Small intestine (tissue), 7 donors: ENCODE measurements around the gene RPEL1. TPM values are rescaled to one million over a fixed set of nuclear protein-coding genes. Genes with fewer than 3 reads are reported as not detected.
A peak's percentile ranks its signal among the peaks of the same experiment; 100 is the strongest.
"Not testable (repeated sequence)": the region's sequence is repeated elsewhere in the genome, so short reads cannot be mapped to it uniquely, and the experiment has no call there.

Experiments used
- DNase-seq, 2 donors: peaks; one replicate each; pipeline versions ENCODE4 v3.0.0 to v3.0.0-alpha.2; 2013
- FAIRE-seq: peaks from 2 replicates; lab custom pipeline; 2012; peaks lifted over from hg19 to GRCh38; lab: Jason Lieb, UNC
- H3K27ac ChIP-seq, 3 donors: one replicate each; pipeline ENCODE4 v1.5.1; 2013; ENCODE audit warnings: low read length in 2 of 3, mild to moderate bottlenecking in 2 of 3, control low read depth in 1 of 3, inconsistent platforms in 1 of 3, low read depth in 1 of 3, moderate library complexity in 1 of 3
- H3K27me3 ChIP-seq, 3 donors: one replicate each; pipeline ENCODE4 v1.6.1; 2013; ENCODE audit warnings: low read length in 3 of 3, inconsistent platforms in 1 of 3; ENCODE audit not compliant: control insufficient read depth in 3 of 3, insufficient read depth in 3 of 3
- H3K36me3 ChIP-seq, 3 donors: one replicate each; pipeline ENCODE4 v1.6.1; 2013; ENCODE audit warnings: low read length in 3 of 3, inconsistent platforms in 1 of 3, low read depth in 1 of 3, mild to moderate bottlenecking in 1 of 3, moderate library complexity in 1 of 3; ENCODE audit not compliant: control insufficient read depth in 3 of 3, insufficient read depth in 2 of 3
- H3K4me1 ChIP-seq, 3 donors: one replicate each; pipeline ENCODE4 v1.6.1; 2013; ENCODE audit warnings: low read length in 2 of 3, inconsistent platforms in 1 of 3, low read depth in 1 of 3, mild to moderate bottlenecking in 1 of 3, moderate library complexity in 1 of 3; ENCODE audit not compliant: control insufficient read depth in 3 of 3, insufficient read depth in 2 of 3
- H3K4me3 ChIP-seq, 3 donors: one replicate each; pipeline ENCODE4 v1.5.1; 2013; ENCODE audit warnings: low read length in 3 of 3, control low read depth in 1 of 3, inconsistent platforms in 1 of 3, low read depth in 1 of 3, mild to moderate bottlenecking in 1 of 3, moderate library complexity in 1 of 3
- H3K9me3 ChIP-seq, 2 donors: one replicate each; pipeline ENCODE4 v1.6.1; 2013; ENCODE audit warnings: low read depth in 1 of 2, low read length in 1 of 2; ENCODE audit not compliant: control insufficient read depth in 2 of 2, insufficient read depth in 1 of 2
- WGBS, 3 donors: extraction: QIAGEN DNeasy Blood & Tissue Kit; methylation state at CpG; one replicate each; pipeline ENCODE4 v1.1.7; 2013; 5-methylcytosine and 5-hydroxymethylcytosine counted together
- polyA plus RNA-seq, 4 donors: library from polyadenylated mRNA; stranded (reverse) in 3 of 4; unstranded in 1 of 4; fragments of 200-250 nt in 3 of 4; fragments of 120-200 nt in 1 of 4; gene quantifications; one replicate each; pipeline versions ENCODE4 v1.2.1 to v1.2.3, GENCODE V29; 2013
- donor health status: healthy with polysubstance abuse.
- donor health status: control.
- donor health status: control.
- donor health status: Bipolar disorder and iron deficiency.
- donor health status: healthy.

The RPEL1 gene
- polyA plus RNA-seq, 4 donors = 0.01 to 0.09 TPM; not detected in 2

DNA sequence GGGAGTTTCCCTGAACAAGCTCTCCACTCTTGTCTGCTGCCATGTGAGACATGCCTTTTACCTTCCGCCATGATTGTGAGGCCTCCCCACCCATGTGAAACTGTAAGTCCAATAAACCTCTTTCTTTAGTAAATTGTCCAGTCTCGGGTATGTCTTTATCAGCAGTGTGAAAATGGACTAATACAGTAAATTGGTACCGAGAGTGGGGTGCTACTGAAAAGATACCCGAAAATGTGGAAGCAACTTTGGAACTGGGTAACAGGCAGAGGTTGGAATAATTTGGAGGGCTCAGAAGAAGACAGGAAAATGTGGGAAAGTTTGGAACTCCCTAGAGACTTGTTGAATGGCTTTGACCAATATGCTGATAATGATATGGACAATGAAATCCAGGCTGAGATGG lies 13.2 kb downstream of the RPEL1 start:
- not testable (repeated sequence) for H3K9me3 ChIP-seq, DNase-seq, H3K27me3 ChIP-seq, H3K4me3 ChIP-seq, FAIRE-seq, H3K27ac ChIP-seq, H3K4me1 ChIP-seq, H3K36me3 ChIP-seq
- 88 to 93% (median 91%) methylated on average over 4 of the region's 4 CpGs for WGBS, 3 donors

DNA sequence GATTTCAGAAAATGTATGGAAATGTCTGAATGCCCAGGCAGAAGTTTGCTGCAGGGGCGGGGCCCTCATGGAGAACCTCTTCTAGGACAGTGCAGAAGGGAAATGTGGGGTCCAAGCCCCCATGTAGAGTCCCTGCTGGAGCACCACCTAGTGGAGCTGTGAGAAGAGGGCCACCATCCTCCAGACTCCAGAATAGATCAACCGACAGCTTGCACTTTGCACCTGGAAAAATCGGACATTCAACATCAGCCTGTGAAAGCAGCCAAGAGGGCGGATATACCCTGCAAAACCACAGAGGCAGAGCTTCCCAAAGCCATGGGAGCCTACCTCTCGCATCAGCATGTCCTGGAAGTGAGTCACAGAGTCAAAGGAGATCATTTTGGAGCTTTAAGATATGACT lies 14.3 kb downstream of the RPEL1 start:
- WGBS, 3 donors = 89 to 90% (median 89%) methylated on average over 5 of the region's 5 CpGs
- H3K36me3 ChIP-seq = no peaks in the 10 kb centered on the region
- DNase-seq = no peak
- H3K4me1 ChIP-seq = no peaks in the 10 kb centered on the region
- no peak overlapping the region for H3K27ac ChIP-seq
- peaks cover 0 to 2% (median 0%) of the 10 kb centered on the region in 3 donors for H3K27me3 ChIP-seq
- no peak for FAIRE-seq
- no peak overlapping the region for H3K4me3 ChIP-seq
- peaks cover 0 to 9% of the 10 kb centered on the region in 2 donors for H3K9me3 ChIP-seq

DNA sequence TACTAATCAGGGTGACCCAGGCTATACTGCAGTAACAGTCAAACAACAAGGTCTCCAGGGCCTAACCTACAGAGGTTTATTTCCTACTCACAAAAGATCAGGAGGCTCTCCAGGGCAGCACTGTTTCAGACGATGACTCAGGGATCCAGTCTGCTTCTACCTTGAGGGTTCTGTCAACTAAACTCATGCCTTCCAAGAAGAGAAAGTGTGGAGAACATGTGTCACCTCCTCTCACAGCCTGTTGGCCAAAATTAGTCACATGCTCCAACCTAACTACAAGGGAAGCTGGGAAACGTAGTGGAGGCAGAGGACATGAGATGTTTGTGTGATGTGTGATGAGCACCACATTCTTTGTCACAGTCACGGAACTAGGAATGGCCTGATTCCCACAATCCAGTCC lies 16.5 kb downstream of the RPEL1 start:
- FAIRE-seq (no peak), DNase-seq (no peak)
- Histone ChIP-seq H3K4me3 (no peak overlapping the region), H3K27ac (no peak overlapping the region), H3K4me1 (no peaks in the 10 kb centered on the region), H3K27me3 (peaks cover 0 to 6% (median 0%) of the 10 kb centered on the region in 3 donors), H3K36me3 (no peaks in the 10 kb centered on the region), H3K9me3 (peaks cover 0 to 9% of the 10 kb centered on the region in 2 donors)
- WGBS, 3 donors = 70 to 79% (median 76%) methylated on average over 3 of the region's 3 CpGs

DNA sequence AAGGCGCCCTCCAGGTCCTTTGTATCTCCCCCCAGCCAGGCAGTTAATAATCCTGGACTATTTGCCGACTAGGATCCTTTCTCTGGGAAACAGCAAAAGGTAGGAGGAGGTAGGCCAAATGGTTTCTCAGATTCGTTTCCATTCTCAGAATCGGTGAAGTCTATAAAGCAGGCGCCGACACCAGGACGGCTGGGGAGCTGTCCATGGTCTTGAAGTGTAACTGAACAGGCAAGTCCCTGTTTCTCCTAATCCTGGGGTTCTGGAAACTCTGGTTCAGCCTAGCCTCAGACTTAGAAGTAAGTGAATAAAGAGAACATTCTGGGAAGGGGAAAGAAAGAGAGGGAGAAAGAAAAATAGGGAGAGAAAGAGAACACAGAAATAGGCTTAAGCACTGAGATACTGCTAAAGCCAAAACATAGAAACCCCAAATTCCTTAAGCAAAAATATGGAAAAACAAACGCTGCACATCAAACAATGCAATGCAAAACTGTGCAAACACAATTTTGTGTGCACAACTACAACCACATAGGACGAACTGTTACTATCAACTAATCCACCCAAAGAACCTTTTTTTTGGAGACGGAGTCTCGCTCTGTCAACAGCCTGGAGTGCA lies 20.1 kb downstream of the RPEL1 start:
- Histone ChIP-seq H3K36me3 (no peaks in the 10 kb centered on the region), H3K4me1 (no peaks in the 10 kb centered on the region), H3K4me3 (no peak overlapping the region), H3K9me3 (no peaks in the 10 kb centered on the region), H3K27me3 (peaks cover 0 to 6% (median 0%) of the 10 kb centered on the region in 3 donors), H3K27ac (no peak overlapping the region)
- WGBS, 3 donors = 31 to 35% (median 32%) methylated on average over 11 of the region's 11 CpGs
- FAIRE-seq = no peak
- peak; percentile 47 to 83 for DNase-seq

DNA sequence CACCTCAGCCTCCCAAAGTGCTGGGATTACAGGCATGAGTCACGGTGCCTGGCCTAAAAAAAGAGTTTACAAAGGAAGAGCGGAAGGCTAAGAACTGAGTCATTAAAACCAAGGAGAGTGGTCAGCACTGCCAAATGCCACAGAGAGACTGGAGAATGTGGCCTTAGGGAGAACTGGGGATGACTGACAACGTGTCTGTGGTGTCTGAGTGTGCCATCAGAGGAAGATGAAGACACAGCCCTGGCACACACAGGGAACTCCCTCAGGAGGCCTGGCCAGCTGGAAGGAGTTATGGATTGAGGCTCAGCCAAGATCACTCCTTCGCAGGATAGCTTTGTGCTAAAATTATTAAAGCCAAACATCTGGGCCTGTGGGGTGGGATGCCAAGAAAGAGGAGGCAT lies 27.4 kb downstream of the RPEL1 start:
- peaks cover 0 to 4% (median 0%) of the 10 kb centered on the region in 3 donors for H3K4me1 ChIP-seq
- no peak overlapping the region for H3K4me3 ChIP-seq
- WGBS, 3 donors = 54 to 66% (median 60%) methylated on average over 4 of the region's 4 CpGs
- no peaks in the 10 kb centered on the region for H3K36me3 ChIP-seq
- no peak overlapping the region for H3K27ac ChIP-seq
- DNase-seq = no peak
- no peak for FAIRE-seq
- H3K27me3 ChIP-seq = peaks cover 16 to 30% (median 20%) of the 10 kb centered on the region in 3 donors
- peaks cover 0 to 3% of the 10 kb centered on the region in 2 donors for H3K9me3 ChIP-seq

DNA sequence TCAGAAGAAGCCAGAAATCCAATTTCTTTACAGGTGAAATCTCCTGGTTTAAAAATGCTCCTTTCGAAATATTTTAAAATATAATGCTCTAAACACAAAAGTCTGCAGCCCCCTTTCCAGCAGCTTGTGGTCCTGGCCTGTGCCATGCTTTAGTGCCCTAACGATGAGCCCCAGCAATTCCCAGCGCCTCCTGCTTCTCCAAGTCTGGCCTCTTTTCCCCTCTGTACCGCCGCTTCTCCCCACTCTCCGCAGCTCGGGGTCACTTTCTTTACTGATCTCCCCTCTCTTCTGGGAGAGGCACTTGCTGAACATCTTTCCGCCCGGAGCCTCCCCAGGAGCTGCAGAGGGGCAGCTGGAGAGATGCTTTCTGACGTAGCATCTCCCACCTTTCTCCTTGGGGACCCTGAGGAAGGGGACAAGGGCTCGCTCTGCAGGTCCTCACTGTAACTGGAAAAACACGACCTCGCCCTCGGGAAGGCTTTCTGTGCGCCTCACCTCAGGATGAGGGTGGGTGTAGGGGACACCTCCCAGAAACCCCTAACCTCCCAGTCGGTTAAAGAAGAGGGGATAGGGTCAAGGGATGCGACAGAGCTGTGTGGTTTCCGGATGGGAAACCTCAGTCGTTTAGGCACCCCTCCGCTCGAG lies 30.7 kb downstream of the RPEL1 start:
- peaks cover 21 to 54% (median 26%) of the 10 kb centered on the region in 3 donors for H3K27me3 ChIP-seq
- peak overlapping the region in 1 of 3 donors; percentile 15 for H3K4me3 ChIP-seq
- H3K36me3 ChIP-seq = no peaks in the 10 kb centered on the region
- no peak overlapping the region for H3K27ac ChIP-seq
- H3K4me1 ChIP-seq = peaks cover 0 to 4% (median 0%) of the 10 kb centered on the region in 3 donors
- 13 to 22% (median 16%) methylated on average over 18 to 21 of the region's 21 CpGs for WGBS, 3 donors
- H3K9me3 ChIP-seq = peaks cover 0 to 10% of the 10 kb centered on the region in 2 donors
- FAIRE-seq (no peak), DNase-seq (no peak)

DNA sequence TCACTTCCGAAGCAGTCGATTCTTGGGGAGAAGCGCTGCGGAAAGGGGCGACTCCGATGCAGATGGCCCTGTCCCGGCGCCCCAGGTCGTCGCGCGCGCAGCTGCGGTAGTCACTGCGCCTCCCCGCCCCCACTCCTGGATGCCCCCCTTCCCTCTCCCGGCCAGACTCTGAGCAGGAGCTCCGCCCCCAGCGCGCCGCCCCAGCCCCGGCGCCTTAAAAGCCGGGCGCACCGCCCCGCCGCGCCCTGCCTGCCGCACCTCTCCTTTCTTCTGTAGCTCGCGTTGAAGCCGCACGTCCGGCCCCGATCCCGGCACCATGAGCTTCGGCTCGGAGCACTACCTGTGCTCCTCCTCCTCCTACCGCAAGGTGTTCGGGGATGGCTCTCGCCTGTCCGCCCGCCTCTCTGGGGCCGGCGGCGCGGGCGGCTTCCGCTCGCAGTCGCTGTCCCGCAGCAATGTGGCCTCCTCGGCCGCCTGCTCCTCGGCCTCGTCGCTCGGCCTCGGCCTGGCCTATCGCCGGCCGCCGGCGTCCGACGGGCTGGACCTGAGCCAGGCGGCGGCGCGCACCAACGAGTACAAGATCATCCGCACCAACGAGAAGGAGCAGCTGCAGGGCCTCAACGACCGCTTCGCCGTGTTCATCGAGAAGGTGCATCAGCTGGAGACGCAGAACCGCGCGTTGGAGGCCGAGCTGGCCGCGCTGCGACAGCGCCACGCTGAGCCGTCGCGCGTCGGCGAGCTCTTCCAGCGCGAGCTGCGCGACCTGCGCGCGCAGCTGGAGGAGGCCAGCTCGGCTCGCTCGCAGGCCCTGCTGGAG lies 31.4 kb downstream of the RPEL1 start, which contains the start of gene INA:
INA (plus strand) TSS at position 243 of the 817 bp plus-strand sequence; CDS start at position 317, 74 bp downstream.
- no peaks in the 10 kb centered on the region for H3K36me3 ChIP-seq
- peaks cover 21 to 60% (median 28%) of the 10 kb centered on the region in 3 donors for H3K27me3 ChIP-seq
- peaks cover 0 to 4% (median 0%) of the 10 kb centered on the region in 3 donors for H3K4me1 ChIP-seq
- DNase-seq = peak in 1 of 2 donors; percentile 42
- H3K9me3 ChIP-seq = peaks cover 0 to 10% of the 10 kb centered on the region in 2 donors
- 1 to 3% (median 3%) methylated on average over 91 to 105 of the region's 105 CpGs for WGBS, 3 donors
- peak within 1 kb of the TSS in 2 of 3 donors; percentile 9 to 17 for H3K4me3 ChIP-seq
- no peak for FAIRE-seq
- no peak within 1 kb of the TSS for H3K27ac ChIP-seq
